GM13976 (cell line): ENCODE measurements around the gene MIF4GD.

Experiments used
- DNase-seq: peaks from one replicate; pipeline ENCODE4 v3.0.0; 2012; ENCODE audit warnings: low spot score
- CTCF ChIP-seq: IDR thresholded peaks from 2 replicates; pipeline ENCODE4 v1.5.1; 2012; ENCODE audit warnings: borderline replicate concordance, mild to moderate bottlenecking; ENCODE audit not compliant: insufficient read depth; ENCODE audit errors: extremely low read depth, missing control alignments, control extremely low read depth
- in situ Hi-C: fragments of 300-500 bp; cut with MboI; formaldehyde crosslinking; loops from one replicate; pipeline ENCODE4 v1.12.0; 2022; ENCODE audit warnings: low sequenced_read_pairs, mixed read lengths, inconsistent platforms; ENCODE audit not compliant: unreplicated experiment

Gene MIF4GD

DNA sequence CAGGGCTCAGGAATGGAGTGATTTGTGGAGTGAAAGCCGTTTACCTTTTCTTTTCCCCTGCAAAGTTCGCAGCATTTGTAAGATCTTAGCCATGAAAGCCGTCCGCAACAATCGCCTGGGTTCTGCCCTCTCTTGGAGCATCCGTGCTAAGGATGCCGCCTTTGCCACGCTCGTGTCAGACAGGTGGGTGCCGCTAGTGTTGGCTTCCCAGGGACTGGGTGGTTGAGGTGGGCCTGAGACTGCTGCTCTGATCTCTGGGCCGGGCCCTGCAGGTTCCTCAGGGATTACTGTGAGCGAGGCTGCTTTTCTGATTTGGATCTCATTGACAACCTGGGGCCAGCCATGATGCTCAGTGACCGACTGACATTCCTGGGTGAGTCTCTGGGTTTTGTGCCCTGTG lies 38.2 kb downstream of the MIF4GD start:
- DNase-seq, result no peak
- TF ChIP-seq CTCF, result no peak
- in situ Hi-C loops, result no loop called here

- DNase-seq, result no peak
- no peak for TF ChIP-seq CTCF
- in situ Hi-C loops, result no loop called here
Observed at GRCh38 chr17:75231741-75232464, 39.1 kb downstream of the MIF4GD start.

DNA sequence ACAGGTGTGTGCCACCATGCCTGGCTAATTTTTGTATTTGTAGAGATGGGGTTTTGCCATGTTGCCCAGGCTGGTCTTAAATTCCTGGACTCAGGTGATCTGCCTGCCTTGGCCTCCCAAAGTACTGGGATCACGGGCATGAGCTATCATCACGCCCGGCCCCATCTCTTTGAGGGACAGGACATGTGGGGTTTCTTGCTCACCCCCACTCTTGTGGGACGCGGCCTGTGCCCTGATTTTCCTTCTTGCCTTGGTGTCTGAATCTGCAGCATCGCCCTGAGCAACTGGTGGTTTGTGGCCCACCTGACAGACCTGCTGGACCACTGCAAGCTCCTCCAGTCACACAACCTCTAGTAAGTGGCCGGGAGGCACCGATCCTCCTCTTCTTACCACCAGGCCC lies 40.0 kb downstream of the MIF4GD start:
- in situ Hi-C loops, result no loop called here
- TF ChIP-seq CTCF, result no peak
- no peak for DNase-seq

DNA sequence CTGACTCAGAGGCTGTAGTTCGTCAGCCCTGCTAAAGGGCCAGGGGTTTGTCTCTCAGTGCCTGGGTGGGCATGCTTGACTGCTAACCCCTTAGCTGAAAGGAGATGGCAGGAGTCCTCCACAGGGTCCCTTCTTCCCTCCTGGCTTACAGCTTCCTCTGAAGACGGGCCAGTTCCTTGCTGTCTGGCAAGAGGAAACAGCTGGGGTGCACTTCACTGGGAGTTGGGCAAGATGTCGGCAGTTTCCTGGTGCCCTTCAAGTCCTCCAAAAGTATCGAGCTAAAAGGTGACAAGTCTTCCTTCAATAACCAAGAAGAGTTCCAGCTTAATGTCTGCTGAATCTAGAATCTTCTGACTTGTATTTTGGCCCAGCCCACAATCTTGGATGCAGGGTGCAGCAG lies 42.2 kb downstream of the MIF4GD start:
- no peak for TF ChIP-seq CTCF
- DNase-seq, result no peak
- in situ Hi-C loops, result no loop called here

DNA sequence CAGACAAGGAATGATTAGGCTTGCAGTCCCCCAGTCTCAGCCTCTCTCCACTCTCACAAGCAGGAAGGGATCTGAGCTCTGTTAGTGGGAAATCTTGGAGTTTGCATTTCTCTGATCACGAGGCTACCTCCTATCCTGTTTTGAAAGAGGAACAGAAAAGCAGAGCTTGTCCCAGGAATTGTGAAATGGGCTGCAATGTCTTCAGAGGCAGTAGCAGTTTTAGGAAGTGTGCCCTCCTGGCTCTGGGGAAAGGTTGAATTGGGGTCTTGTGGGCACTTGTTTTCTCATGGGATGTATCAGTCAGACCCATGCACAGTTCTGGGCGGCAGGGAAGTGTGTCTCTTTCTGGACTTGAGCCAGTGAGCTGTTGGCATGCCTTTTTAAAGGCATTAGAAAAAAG lies 42.7 kb downstream of the MIF4GD start:
- DNase-seq, result no peak
- TF ChIP-seq CTCF, result no peak
- in situ Hi-C loops, result no loop called here

DNA sequence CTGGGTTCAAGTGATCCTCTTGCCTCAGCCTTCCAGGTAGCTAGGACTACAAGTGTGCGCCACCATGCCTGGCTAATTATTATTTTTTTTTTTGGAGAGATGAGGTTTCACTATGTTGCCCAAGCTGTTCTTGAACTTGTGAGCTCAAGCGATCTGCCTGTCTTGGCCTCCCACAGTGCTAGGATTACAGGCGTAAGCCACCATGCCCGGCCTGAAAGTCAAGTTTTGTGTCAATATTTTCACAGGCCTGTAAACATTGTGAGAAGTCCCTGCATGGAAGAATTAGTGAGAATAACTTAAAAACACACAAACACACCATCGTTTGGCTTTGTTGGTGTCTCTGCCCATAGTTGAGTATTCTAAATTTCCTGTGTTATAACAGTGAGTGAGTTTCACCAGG lies 43.3 kb downstream of the MIF4GD start:
- no peak for TF ChIP-seq CTCF
- in situ Hi-C loops, result no loop called here
- DNase-seq, result no peak
